HG03097 (cell line): ENCODE data around the gene RNF214.
"Not testable (repeated sequence)": the region's sequence is repeated elsewhere in the genome, so short reads cannot be mapped to it uniquely, and the experiment has no call there.

Experiments used
- ATAC-seq: cut with Tn5 transposase; IDR thresholded peaks from one replicate; pipeline ENCODE4 v1.9.1; 2021; ENCODE audit not compliant: unreplicated experiment, low FRiP score

Gene RNF214

DNA sequence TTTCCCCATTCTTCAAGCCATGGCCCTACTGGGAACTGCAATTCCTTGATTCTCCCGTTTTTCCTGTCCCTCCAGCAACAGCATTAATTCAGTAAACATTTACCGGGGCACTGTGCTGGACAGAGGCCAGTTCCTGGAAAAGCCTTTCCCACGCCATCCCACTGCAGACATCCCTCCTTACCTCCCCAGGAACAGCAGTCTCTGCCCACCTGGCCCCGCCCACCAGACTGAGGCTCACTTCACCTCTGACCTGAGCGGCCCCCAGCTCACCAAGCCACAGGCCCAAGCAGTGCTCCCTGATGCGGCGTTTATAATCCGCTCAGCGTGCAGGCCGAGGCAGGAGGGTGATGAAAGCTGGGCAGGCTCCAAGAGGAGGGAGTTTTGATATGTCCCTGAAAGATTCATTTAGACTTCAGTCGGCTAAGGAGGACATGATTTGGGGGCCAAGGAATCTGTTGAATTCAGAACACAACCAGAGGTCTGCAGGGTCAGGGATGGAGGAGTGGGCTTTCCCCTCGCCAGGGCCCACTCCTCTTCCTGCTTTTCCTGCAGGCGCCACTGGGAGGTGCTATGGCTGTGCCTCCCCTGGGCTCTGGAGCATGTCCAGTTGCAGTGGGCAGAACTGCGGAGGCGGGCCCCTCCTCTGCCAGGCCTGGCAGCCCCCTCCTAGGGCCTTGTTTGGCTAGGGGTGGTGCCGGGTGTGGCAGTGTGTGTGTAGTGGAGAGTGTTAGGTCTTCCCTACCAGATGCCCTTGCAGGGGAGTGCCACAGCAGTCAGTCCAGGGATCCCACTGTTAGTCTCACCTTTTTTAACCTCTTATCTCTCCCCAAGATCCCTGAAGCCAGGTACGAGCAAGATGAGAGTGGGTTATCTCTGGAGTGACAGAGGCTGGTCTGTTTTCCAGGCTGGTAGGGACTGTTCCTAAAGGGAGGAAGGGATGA, 34.7 kb upstream of the RNF214 start:
- ATAC-seq = no peak

- ATAC-seq = no peak
These were observed 33.9 kb upstream of the RNF214 start for GRCh38 chr11:117198613-117199012.

GRCh38 chr11:117199053-117199915, 33.2 kb upstream of the RNF214 start, which contains the start of gene TAGLN:
Gene TAGLN (plus strand): TSS chr11:117199370. CDS start chr11:117203014, 3,644 bp downstream.
- ATAC-seq = no peak

GRCh38 chr11:117199916-117200812, 32.3 kb upstream of the RNF214 start:
- no peak for ATAC-seq

- no peak for ATAC-seq
These were observed 31.4 kb upstream of the RNF214 start for GRCh38 chr11:117200813-117201657.

DNA sequence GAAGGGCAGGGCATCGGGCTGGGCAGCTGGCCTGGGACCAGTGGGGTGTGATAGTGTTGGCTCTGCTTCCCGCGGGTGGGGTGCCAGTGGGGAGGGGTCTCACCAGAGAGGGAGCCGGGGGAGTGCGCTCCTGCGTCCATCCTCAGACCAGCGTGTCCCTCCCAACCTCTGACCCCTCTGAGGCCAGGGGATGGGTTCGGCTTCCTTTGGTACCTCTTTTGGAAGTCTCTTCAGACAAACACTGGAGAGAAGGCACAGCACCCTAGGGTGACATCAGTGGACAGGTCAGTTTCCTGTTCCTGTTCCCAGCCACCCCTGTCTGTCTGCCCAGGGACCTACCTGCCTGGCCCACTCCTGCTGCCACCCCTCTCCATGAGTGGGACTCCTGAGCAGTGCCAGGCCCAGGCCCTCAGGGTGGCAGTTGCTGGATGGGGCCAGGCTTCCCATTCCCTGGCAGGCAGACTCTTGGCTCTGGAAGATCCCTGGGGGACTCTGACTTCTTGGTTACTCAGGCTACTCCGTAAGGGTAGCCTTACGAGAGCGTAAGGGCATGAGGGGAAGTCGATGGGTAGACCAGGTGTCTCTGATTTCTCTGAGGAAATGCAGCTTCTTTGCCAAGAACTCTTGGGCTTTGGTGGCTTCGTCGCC, 30.7 kb upstream of the RNF214 start:
- ATAC-seq = no peak

GRCh38 chr11:117202386-117203068, 29.9 kb upstream of the RNF214 start:
- no peak for ATAC-seq

- ATAC-seq = no peak
These were observed 29.4 kb upstream of the RNF214 start for GRCh38 chr11:117203069-117203407.

DNA sequence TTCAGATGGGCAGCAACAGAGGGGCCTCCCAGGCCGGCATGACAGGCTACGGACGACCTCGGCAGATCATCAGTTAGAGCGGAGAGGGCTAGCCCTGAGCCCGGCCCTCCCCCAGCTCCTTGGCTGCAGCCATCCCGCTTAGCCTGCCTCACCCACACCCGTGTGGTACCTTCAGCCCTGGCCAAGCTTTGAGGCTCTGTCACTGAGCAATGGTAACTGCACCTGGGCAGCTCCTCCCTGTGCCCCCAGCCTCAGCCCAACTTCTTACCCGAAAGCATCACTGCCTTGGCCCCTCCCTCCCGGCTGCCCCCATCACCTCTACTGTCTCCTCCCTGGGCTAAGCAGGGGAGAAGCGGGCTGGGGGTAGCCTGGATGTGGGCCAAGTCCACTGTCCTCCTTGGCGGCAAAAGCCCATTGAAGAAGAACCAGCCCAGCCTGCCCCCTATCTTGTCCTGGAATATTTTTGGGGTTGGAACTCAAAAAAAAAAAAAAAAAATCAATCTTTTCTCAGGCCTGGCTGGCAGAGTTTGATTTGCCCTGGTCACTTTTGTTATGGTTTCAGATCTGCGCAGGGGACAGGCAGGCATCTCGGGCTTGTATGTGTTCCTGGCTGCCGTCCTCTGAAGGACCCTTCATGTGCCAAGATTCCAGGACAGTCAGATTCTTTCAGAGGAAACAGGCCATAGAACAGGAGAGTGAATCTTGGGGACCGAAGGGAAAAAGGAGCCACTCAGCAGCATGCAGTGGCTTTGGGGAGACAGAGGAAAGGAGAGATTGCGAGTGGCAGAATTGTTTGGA, 28.0 kb upstream of the RNF214 start:
- no peak for ATAC-seq

GRCh38 chr11:117205211-117205818, 27.2 kb upstream of the RNF214 start:
- no peak for ATAC-seq

DNA sequence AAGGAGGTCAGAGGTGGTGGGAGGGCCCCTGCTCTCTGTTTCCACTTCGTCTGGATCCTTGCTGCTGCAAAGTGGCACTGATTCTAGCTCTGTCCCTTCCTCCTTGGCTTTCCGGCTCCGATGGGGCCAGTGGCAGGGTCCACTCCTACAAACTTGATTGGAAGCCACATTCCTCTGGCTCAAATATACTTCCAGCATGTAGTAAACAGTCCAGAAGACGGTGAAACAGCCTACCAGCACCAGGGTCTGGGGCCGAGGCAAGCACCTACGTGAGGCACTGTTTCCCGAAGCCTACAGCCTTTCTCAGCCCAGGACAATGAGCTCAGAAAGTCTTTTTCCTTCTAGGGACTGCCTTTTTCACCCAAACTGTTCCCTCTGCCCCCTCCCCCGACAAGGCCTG, 26.4 kb upstream of the RNF214 start:
- not testable (repeated sequence) for ATAC-seq

- not testable (repeated sequence) for ATAC-seq
These were observed 25.6 kb upstream of the RNF214 start for GRCh38 chr11:117206859-117207258.

GRCh38 chr11:117207481-117207880, 25.0 kb upstream of the RNF214 start:
- ATAC-seq = not testable (repeated sequence)

DNA sequence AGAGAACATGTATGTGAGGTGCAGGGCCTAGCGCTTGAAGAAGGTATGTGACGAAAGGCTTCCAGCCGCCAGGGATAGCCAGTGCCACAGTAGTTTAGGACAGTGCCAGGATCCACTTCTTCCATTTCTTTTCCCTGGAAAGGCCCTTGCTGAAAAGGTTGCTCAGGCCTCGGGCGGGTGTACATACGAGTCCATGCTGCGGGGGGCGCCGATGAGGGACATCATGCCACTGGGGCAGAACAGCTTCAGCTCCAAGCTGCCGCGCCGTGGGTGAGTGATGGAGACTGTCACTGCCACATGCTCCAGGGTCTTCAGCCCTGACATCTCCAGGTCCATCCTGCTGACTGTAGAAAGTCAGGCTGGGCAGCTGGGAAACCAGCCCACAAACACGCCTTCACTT, 23.8 kb upstream of the RNF214 start:
- not testable (repeated sequence) for ATAC-seq

DNA sequence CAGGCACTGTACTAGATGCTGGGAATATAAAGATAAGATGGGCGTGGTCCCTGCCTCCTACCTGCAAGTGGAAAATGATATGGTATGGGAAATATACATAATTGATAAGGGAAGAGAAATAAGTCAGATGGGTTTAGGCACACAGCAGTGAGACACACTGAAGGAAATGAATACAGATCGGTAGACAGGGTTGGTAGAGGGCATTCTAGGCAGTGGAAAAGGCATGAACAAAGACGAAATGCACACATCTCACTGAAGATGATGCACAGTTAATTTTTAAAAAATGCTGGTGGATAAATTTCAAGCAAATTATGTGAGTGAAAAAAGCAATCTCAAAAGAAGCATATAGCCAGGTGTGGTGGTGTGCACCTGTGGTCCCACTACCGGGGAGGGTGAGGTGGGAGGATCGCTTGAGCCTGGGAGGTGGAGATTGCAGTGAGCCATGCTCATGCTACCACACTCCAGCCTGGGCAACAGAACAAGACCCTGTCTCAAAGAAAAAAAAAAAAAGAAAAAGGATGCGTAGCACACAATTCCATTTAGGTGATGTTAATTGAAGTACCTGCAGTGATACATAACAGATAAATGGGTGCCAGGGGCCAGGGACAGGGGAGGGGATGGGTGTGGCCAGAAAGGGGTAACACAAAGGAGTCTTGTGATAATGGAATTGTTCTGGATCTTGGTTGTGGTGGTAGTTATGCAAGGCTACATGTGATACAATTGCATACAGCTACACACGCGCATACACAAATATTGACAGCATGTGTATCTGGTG, 22.9 kb upstream of the RNF214 start:
- not testable (repeated sequence) for ATAC-seq

DNA sequence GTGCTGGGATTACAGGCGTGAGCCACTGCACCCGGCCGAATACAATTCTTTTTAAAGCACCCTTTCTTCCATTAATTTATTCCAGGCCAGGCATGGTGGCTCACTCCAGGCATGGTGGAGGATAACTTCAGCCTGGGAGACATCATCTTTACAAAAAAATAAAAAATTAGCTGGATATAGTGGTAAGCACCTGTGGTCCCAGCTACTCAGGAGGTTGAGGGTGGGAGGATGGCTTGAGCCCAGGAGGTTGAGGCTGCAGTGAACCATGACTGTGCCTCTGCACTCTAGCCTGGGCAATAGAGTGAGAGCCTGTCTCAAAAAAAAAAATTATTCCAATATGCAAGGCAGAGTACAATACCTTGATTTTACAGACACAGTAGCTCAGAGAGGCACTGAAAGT, 21.9 kb upstream of the RNF214 start:
- no peak for ATAC-seq
